GM12872 (cell line): ENCODE data around the gene SVEP1.

ENCODE experiments used
- TF ChIP-seq, protein P1 (sequence below): IDR thresholded peaks from 3 replicates; pipeline ENCODE4 v1.5.1; 2011; ENCODE audit warnings: low read depth, mild to moderate bottlenecking, low read length, moderate library complexity; ENCODE audit not compliant: insufficient read depth

SVEP1 gene

DNA sequence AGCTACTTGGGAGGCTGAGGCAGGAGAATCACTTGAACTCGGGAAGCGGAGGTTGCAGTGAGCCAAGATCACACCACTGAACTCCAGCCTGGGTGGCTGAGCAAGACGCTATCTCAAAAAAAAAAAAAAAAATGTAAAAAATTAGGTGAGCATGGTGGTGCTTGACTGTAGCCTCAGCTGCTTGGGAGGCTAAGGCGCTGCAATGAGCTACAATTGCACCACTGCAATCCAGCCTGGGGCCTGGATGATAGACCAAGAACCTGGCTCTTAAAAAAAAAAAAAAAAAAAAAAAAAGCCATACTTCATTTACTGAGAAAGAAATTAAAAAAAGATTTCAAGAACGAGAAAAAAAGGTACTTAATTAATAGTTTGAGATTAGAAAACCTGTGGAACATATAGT is 62.1 kb downstream of the SVEP1 start:
- TF ChIP-seq, protein P1, sequence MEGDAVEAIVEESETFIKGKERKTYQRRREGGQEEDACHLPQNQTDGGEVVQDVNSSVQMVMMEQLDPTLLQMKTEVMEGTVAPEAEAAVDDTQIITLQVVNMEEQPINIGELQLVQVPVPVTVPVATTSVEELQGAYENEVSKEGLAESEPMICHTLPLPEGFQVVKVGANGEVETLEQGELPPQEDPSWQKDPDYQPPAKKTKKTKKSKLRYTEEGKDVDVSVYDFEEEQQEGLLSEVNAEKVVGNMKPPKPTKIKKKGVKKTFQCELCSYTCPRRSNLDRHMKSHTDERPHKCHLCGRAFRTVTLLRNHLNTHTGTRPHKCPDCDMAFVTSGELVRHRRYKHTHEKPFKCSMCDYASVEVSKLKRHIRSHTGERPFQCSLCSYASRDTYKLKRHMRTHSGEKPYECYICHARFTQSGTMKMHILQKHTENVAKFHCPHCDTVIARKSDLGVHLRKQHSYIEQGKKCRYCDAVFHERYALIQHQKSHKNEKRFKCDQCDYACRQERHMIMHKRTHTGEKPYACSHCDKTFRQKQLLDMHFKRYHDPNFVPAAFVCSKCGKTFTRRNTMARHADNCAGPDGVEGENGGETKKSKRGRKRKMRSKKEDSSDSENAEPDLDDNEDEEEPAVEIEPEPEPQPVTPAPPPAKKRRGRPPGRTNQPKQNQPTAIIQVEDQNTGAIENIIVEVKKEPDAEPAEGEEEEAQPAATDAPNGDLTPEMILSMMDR, result no peak

DNA sequence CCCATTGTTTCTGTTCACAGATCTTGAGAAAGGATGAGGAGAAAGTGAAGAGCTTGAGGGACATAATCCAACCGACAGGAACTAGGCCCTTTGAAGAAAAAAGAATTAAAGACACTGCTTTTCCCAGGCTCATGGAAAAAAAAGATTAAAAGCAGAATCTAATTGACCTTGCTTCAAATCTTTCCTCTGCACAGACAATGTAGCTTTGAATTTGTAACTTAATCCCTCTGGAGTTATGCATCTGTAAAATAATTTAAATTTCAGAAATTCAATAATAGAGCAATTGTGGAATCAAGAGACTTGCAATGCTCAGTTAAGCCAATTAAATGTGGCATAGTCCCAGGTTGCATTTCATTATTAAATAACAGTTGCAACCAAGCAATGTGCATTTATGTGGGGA is 64.6 kb downstream of the SVEP1 start:
- TF ChIP-seq, protein P1, result no peak

DNA sequence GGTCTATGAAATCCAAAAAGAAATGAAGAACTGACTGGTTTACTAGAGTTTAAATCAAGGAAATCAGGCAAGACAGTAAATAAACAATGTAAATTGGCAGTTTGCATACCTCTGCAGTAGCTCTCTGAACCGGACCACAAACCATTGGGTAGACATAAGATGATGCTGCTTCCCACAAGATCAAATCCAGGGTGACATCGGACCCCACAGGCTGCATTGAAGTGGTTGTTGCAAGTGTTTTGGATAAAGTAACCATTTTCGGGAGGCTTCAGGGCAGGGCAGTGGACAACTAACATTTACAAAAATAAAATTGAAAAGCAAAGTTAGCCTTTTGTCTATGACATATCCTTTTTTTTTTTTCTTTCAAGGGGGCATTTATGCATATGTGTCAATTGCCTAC is 66.7 kb downstream of the SVEP1 start:
- TF ChIP-seq, protein P1, result no peak

DNA sequence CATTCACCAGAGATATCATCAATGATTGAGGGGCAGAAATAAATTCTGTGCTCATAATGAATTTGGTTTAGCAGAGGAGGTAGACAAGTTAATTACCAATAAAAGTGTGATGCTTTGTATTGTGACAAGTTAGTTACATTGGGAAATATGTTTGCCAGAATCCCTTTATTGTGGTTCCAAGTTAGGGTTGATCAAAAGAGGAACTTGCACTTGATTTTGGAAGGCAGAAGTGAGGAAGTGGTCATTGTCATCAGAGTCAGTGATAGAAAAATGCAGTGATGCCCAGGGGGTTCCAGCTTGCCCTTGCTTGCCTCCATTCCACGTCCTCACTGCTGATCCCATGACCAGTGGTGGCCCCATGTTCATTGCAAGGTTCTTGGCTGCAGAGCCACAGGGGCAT is 69.7 kb downstream of the SVEP1 start:
- TF ChIP-seq, protein P1, result no peak

DNA sequence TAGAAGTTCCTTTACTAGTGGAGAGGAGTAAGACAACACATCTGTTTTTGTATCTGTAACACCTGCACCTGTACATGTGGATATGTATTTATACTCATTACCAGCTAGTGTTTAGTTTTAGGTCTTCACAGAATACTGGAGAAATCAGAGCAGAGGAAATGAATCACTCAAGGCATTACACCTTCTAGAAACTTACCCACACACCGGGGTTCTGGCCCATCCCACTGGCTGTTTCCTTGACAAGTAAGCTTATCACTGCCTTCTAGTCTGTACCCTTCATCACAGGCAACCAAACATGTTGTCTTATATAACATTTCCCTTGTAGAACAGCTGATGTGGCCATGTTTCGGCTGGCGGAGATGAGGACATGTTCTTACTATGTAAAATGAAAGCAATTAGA is 76.7 kb downstream of the SVEP1 start:
- TF ChIP-seq, protein P1, result no peak

DNA sequence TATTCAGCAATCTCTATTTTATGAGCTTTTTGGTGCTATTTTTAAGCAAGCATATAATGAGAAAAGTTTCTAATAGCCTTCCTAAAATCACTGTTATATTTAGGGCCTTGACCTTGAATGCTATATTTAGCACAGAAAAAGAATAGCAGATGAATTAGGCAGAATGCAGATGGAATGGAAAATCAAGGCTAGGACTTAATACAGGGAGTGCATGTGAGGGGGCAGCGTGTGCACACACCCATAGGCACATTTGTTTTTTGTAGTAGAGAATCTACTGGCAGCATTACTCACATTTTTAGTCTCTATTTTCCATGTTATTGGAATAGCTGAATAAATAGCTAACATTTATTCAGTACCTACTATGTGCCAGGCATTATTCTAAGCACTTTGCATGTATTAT is 79.9 kb downstream of the SVEP1 start:
- TF ChIP-seq, protein P1, result no peak

DNA sequence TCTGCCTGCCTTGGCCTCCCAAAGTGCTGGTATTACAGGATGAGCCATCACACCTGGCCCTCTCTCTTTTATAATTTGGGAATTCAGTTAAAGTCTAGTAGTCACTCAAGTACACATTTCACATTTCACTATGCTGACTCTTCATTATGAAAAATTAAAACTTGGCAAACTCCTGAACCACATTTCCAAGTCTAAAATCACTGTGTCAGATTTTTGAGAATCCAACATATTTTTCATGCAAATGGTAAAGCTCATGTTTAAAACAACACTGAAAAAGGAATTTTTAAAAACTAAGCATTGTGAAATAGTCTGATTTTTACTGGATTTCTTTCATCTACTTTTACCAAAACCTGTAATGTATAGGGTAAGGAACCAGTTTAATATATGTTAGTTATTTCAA is 92.3 kb downstream of the SVEP1 start:
- TF ChIP-seq, protein P1, result no peak

DNA sequence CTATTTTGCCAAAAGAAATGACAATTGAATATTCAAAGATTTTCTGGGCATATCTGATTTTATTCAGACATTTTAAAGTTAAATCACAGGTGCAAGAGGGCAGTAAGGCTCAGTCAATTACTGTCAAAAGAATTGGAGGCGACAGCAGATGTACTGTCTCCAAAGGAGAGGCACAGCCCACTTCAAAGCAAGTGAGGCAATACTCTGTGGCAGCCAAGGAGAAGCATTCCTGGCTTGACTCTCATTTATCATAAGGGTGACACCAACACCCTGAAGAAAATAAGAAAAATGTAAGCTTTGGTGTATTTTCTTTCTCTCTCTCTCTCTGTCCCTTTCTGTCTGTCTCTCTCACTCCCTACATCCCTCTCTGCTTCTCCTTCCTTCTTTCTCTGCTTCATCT is 93.3 kb downstream of the SVEP1 start:
- TF ChIP-seq, protein P1, result no peak
